ENCODE data around the gene INPP4A. TPM values are rescaled to one million over a fixed set of nuclear protein-coding genes. Genes with fewer than 3 reads are reported as not detected.

Gene INPP4A
- total RNA-seq, 1 experiment from 2014 or later: 26.7 TPM

GRCh38 chr2:98496750-98497493, 52.3 kb downstream of the INPP4A start:
- Mint-ChIP-seq H3K4me3 (ENCODE audit: low read depth, unreplicated experiment) (no peak overlapping the region), H3K36me3 (ENCODE audit: insufficient read depth, unreplicated experiment) (no peaks in the 10 kb centered on the region), H3K4me1 (ENCODE audit: low read depth, unreplicated experiment) (peaks cover 6% of the 10 kb centered on the region), H3K9me3 (ENCODE audit: low read depth, unreplicated experiment) (peaks cover 7% of the 10 kb centered on the region), H3K27ac (ENCODE audit: unreplicated experiment) (no peak overlapping the region), H3K27me3 (ENCODE audit: unreplicated experiment) (no peaks in the 10 kb centered on the region)
- CTCF ChIA-PET: no interaction called here
- TF ChIP-seq CTCF (IDR thresholded peaks at IDR 0.05; ENCODE audit: unreplicated experiment): no peak
- no TSS peak for BruUV-seq (replicated peaks)
- intact Hi-C loops (cut with micrococcal nuclease; ENCODE audit: unreplicated experiment): no loop called here
- DNase-seq: no peak

GRCh38 chr2:98498703-98499440, 54.2 kb downstream of the INPP4A start:
- TF ChIP-seq CTCF (IDR thresholded peaks at IDR 0.05; ENCODE audit: unreplicated experiment): no peak
- BruUV-seq (replicated peaks): no TSS peak
- Mint-ChIP-seq H3K27me3 (ENCODE audit: unreplicated experiment) (no peaks in the 10 kb centered on the region), H3K4me3 (ENCODE audit: low read depth, unreplicated experiment) (no peak overlapping the region), H3K4me1 (ENCODE audit: low read depth, unreplicated experiment) (peaks cover 6% of the 10 kb centered on the region), H3K27ac (ENCODE audit: unreplicated experiment) (no peak overlapping the region), H3K36me3 (ENCODE audit: insufficient read depth, unreplicated experiment) (no peaks in the 10 kb centered on the region), H3K9me3 (ENCODE audit: low read depth, unreplicated experiment) (peaks cover 7% of the 10 kb centered on the region)
- no peak for DNase-seq
- intact Hi-C loops (cut with micrococcal nuclease; ENCODE audit: unreplicated experiment): no loop called here
- CTCF ChIA-PET: no interaction called here

GRCh38 chr2:98500561-98500960, 55.9 kb downstream of the INPP4A start:
- no peaks in the 10 kb centered on the region for H3K27me3 Mint-ChIP-seq (ENCODE audit: unreplicated experiment)
- peaks cover 4% of the 10 kb centered on the region for H3K9me3 Mint-ChIP-seq (ENCODE audit: low read depth, unreplicated experiment)
- intact Hi-C loops (cut with micrococcal nuclease; ENCODE audit: unreplicated experiment): no loop called here
- DNase-seq: no peak
- no peaks in the 10 kb centered on the region for H3K36me3 Mint-ChIP-seq (ENCODE audit: insufficient read depth, unreplicated experiment)
- no peak for TF ChIP-seq CTCF (IDR thresholded peaks at IDR 0.05; ENCODE audit: unreplicated experiment)
- no peak overlapping the region for H3K27ac Mint-ChIP-seq (ENCODE audit: unreplicated experiment)
- no TSS peak for BruUV-seq (replicated peaks)
- CTCF ChIA-PET: no interaction called here
- peaks cover 6% of the 10 kb centered on the region for H3K4me1 Mint-ChIP-seq (ENCODE audit: low read depth, unreplicated experiment)
- no peak overlapping the region for H3K4me3 Mint-ChIP-seq (ENCODE audit: low read depth, unreplicated experiment)

GRCh38 chr2:98501223-98501622, 56.6 kb downstream of the INPP4A start:
- no TSS peak for BruUV-seq (replicated peaks)
- CTCF ChIA-PET: no interaction called here
- Mint-ChIP-seq H3K4me3 (ENCODE audit: low read depth, unreplicated experiment) (no peak overlapping the region), H3K27me3 (ENCODE audit: unreplicated experiment) (no peaks in the 10 kb centered on the region), H3K36me3 (ENCODE audit: insufficient read depth, unreplicated experiment) (no peaks in the 10 kb centered on the region), H3K4me1 (ENCODE audit: low read depth, unreplicated experiment) (peaks cover 6% of the 10 kb centered on the region), H3K27ac (ENCODE audit: unreplicated experiment) (no peak overlapping the region), H3K9me3 (ENCODE audit: low read depth, unreplicated experiment) (peaks cover 4% of the 10 kb centered on the region)
- intact Hi-C loops (cut with micrococcal nuclease; ENCODE audit: unreplicated experiment): no loop called here
- TF ChIP-seq CTCF (IDR thresholded peaks at IDR 0.05; ENCODE audit: unreplicated experiment): no peak
- no peak for DNase-seq
